ENCODE measurements around the gene RNU5D-1.
A peak's percentile ranks its signal among the peaks of the same experiment; 100 is the strongest.
"Not testable (repeated sequence)": the region's sequence is repeated elsewhere in the genome, so short reads cannot be mapped to it uniquely, and the experiment has no call there.

Gene RNU5D-1

GRCh38 chr1:44724955-44725698 is 5.8 kb downstream of the RNU5D-1 start:
- DNase-seq: no peak

GRCh38 chr1:44724296-44724954 is 6.5 kb downstream of the RNU5D-1 start:
- peak in 1 of 2 experiments; percentile 48 for DNase-seq

GRCh38 chr1:44723496-44724295 is 7.3 kb downstream of the RNU5D-1 start:
- peak; percentile 70 to 76 for DNase-seq

GRCh38 chr1:44723064-44723463 is 7.9 kb downstream of the RNU5D-1 start:
- DNase-seq: peak; percentile 64 to 67

GRCh38 chr1:44721485-44722361 is 9.2 kb downstream of the RNU5D-1 start:
- DNase-seq: peak; percentile 77 to 83

GRCh38 chr1:44720281-44720680 is 10.7 kb downstream of the RNU5D-1 start:
- DNase-seq: no peak

GRCh38 chr1:44719318-44719717 is 11.7 kb downstream of the RNU5D-1 start:
- no peak for DNase-seq

- DNase-seq: no peak
These were observed 12.9 kb downstream of the RNU5D-1 start for GRCh38 chr1:44718091-44718490.

GRCh38 chr1:44717653-44718052 is 13.3 kb downstream of the RNU5D-1 start:
- DNase-seq: no peak

- no peak for DNase-seq
These were observed 13.8 kb downstream of the RNU5D-1 start for GRCh38 chr1:44717156-44717555.

GRCh38 chr1:44714944-44715571 is 15.9 kb downstream of the RNU5D-1 start:
- DNase-seq: peak; percentile 74 to 80

GRCh38 chr1:44714532-44714931 is 16.4 kb downstream of the RNU5D-1 start:
- no peak for DNase-seq

- no peak for DNase-seq
These were observed 17.6 kb downstream of the RNU5D-1 start for GRCh38 chr1:44713321-44713781.

- DNase-seq: peak; percentile 45 to 47
These were observed 22.8 kb downstream of the RNU5D-1 start for GRCh38 chr1:44707959-44708831.

GRCh38 chr1:44707112-44707881 is 23.7 kb downstream of the RNU5D-1 start:
- no peak for DNase-seq

- no peak for DNase-seq
These were observed 25.0 kb downstream of the RNU5D-1 start for GRCh38 chr1:44705938-44706337.

GRCh38 chr1:44705470-44705869 is 25.5 kb downstream of the RNU5D-1 start:
- DNase-seq: no peak

GRCh38 chr1:44701141-44701573 is 29.8 kb downstream of the RNU5D-1 start:
- no peak for DNase-seq

GRCh38 chr1:44700573-44700972 is 30.4 kb downstream of the RNU5D-1 start:
- DNase-seq: no peak

GRCh38 chr1:44699375-44699774 is 31.6 kb downstream of the RNU5D-1 start:
- DNase-seq: not testable (repeated sequence)

All from activated T-cell treated with anti-CD3 and anti-CD28 coated beads, Interleukin-2, amount 50 U/mL, for 48 hours (primary cell).